Measurements from ENCODE around the gene OR4E2.

DNA sequence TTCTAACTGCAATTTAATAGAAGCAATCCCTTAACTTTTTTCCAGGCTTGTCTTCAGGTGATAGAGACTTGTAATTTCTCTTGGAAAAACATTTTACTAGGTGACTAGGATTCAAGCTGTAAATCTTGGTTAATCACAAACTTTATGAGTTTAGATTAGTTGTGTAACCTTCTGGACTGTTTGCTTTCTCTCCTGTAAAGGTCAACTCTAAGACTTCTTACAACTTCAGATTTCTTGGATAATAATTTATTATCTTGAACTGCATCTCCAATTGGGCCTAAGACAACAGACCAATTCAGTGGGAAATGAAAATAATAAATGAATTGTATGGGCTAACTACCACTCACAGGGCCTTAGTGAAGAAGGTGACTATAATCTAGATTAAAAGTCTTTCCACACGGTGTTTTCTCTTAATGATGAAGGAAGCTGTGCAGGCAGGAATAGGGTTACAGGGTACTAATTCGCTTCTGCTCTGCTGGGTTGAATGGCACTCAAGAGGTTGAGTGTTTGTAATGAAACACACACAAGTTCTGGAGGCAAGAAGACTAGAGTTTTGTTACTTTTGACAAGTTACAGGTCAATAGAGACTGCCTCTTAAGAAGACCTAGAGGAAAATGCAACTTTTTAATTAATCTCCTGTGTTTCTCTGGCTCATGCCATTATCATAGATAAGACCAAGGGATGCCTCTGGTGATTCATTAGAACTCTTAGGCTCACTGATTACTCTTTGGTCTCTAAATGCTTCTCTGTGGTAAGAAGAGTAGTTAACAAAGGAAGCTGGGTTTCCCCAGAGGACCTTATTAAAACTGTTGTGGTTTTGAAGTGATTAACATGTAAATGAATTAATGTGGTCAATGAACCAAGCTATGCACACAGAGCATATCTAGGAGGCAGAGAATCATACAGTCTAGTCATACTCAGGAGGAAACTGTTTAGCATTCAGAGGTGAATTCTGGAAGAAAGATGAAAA is 50.0 kb downstream of the OR4E2 start:
- TF ChIP-seq, protein P1, sequence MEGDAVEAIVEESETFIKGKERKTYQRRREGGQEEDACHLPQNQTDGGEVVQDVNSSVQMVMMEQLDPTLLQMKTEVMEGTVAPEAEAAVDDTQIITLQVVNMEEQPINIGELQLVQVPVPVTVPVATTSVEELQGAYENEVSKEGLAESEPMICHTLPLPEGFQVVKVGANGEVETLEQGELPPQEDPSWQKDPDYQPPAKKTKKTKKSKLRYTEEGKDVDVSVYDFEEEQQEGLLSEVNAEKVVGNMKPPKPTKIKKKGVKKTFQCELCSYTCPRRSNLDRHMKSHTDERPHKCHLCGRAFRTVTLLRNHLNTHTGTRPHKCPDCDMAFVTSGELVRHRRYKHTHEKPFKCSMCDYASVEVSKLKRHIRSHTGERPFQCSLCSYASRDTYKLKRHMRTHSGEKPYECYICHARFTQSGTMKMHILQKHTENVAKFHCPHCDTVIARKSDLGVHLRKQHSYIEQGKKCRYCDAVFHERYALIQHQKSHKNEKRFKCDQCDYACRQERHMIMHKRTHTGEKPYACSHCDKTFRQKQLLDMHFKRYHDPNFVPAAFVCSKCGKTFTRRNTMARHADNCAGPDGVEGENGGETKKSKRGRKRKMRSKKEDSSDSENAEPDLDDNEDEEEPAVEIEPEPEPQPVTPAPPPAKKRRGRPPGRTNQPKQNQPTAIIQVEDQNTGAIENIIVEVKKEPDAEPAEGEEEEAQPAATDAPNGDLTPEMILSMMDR (IDR thresholded peaks at IDR 0.05; ENCODE audit: poor library complexity, severe bottlenecking), result no peak
- TF ChIP-seq, protein P2, sequence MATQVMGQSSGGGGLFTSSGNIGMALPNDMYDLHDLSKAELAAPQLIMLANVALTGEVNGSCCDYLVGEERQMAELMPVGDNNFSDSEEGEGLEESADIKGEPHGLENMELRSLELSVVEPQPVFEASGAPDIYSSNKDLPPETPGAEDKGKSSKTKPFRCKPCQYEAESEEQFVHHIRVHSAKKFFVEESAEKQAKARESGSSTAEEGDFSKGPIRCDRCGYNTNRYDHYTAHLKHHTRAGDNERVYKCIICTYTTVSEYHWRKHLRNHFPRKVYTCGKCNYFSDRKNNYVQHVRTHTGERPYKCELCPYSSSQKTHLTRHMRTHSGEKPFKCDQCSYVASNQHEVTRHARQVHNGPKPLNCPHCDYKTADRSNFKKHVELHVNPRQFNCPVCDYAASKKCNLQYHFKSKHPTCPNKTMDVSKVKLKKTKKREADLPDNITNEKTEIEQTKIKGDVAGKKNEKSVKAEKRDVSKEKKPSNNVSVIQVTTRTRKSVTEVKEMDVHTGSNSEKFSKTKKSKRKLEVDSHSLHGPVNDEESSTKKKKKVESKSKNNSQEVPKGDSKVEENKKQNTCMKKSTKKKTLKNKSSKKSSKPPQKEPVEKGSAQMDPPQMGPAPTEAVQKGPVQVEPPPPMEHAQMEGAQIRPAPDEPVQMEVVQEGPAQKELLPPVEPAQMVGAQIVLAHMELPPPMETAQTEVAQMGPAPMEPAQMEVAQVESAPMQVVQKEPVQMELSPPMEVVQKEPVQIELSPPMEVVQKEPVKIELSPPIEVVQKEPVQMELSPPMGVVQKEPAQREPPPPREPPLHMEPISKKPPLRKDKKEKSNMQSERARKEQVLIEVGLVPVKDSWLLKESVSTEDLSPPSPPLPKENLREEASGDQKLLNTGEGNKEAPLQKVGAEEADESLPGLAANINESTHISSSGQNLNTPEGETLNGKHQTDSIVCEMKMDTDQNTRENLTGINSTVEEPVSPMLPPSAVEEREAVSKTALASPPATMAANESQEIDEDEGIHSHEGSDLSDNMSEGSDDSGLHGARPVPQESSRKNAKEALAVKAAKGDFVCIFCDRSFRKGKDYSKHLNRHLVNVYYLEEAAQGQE (IDR thresholded peaks at IDR 0.05; ENCODE audit: borderline replicate concordance), result no peak
- TF ChIP-seq EZH2 (IDR thresholded peaks at IDR 0.05; ENCODE audit: borderline replicate concordance, insufficient read depth, low read length, poor library complexity, severe bottlenecking) (no peak), EP300 (conservative IDR thresholded peaks at IDR 0.05; ENCODE audit: poor library complexity, severe bottlenecking) (no peak), POLR2AphosphoS5 (IDR thresholded peaks at IDR 0.05) (no peak), RAD21 (conservative IDR thresholded peaks at IDR 0.05) (no peak)

All from neural cell (in vitro differentiated cells).